SK-N-SH treated with all-trans-retinoic acid at 6 μM for 48 hours (cell line): ENCODE results near the gene PPP6C.
"Not testable (repeated sequence)": the region's sequence is repeated elsewhere in the genome, so short reads cannot be mapped to it uniquely, and the experiment has no call there.

Experiments
- ATAC-seq: fragments of 200-7000 bp; cut with Tn5 transposase; 3 replicates; pipeline ENCODE4 v1.9.1; 2020; ENCODE audit warnings: mild to moderate bottlenecking, moderate library complexity
- ARNTL ChIP-seq: fragments of 450-650 bp; formaldehyde crosslinking; IDR thresholded peaks from 2 replicates; pipeline ENCODE4 v1.5.0; 2020; ENCODE audit warnings: low read depth, mild to moderate bottlenecking, moderate library complexity, borderline replicate concordance
- CREB5 ChIP-seq: fragments of 250-450 bp; sonication (Bioruptor Pico); IDR thresholded peaks from 2 replicates; pipeline ENCODE4 v1.5.1; 2020; ENCODE audit warnings: low read depth, mild to moderate bottlenecking, moderate library complexity
- CSRNP3 ChIP-seq: fragments of 250-450 bp; sonication (Bioruptor Pico); IDR thresholded peaks from 2 replicates; pipeline ENCODE4 v1.5.1; 2021; ENCODE audit warnings: mild to moderate bottlenecking, moderate library complexity
- ESRRG ChIP-seq: fragments of 250-450 bp; sonication (Bioruptor Pico); IDR thresholded peaks from 2 replicates; pipeline ENCODE4 v1.6.1; 2021; ENCODE audit warnings: mild to moderate bottlenecking
- GLIS3 ChIP-seq: fragments of 250-450 bp; sonication (Bioruptor Pico); IDR thresholded peaks from 2 replicates; pipeline ENCODE4 v1.5.0; 2020; ENCODE audit warnings: mild to moderate bottlenecking, moderate library complexity
- ISL1 ChIP-seq: fragments of 250-450 bp; sonication (Bioruptor Pico); IDR thresholded peaks from 2 replicates; pipeline ENCODE4 v2.1.2; 2022; ENCODE audit warnings: mild to moderate bottlenecking, moderate library complexity
- PATZ1 ChIP-seq: fragments of 250-450 bp; sonication (Bioruptor Pico); IDR thresholded peaks from 2 replicates; pipeline ENCODE4 v1.8.0; 2020; ENCODE audit warnings: mild to moderate bottlenecking, moderate library complexity, borderline replicate concordance
- POU6F1 ChIP-seq: fragments of 250-450 bp; sonication (Bioruptor Pico); IDR thresholded peaks from 2 replicates; pipeline ENCODE4 v1.8.0; 2021; ENCODE audit warnings: low read depth, mild to moderate bottlenecking, moderate library complexity, borderline replicate concordance
- PPARA ChIP-seq: fragments of 250-450 bp; sonication (Bioruptor Pico); IDR thresholded peaks from 2 replicates; pipeline ENCODE4 v1.5.0; 2020; ENCODE audit warnings: mild to moderate bottlenecking, borderline replicate concordance
- RARB ChIP-seq: fragments of 250-450 bp; sonication (Bioruptor Pico); IDR thresholded peaks from 2 replicates; pipeline ENCODE4 v1.8.0; 2021; ENCODE audit warnings: mild to moderate bottlenecking, moderate library complexity
- SNAI2 ChIP-seq: fragments of 250-450 bp; sonication (Bioruptor Pico); IDR thresholded peaks from 2 replicates; pipeline ENCODE4 v1.5.0; 2020; ENCODE audit warnings: mild to moderate bottlenecking, moderate library complexity
- TCF4 ChIP-seq: fragments of 250-450 bp; sonication (Bioruptor Pico); IDR thresholded peaks from 2 replicates; pipeline ENCODE4 v1.8.0; 2021; ENCODE audit warnings: mild to moderate bottlenecking, moderate library complexity, borderline replicate concordance
- TSHZ2 ChIP-seq: fragments of 250-450 bp; sonication (Bioruptor Pico); IDR thresholded peaks from 2 replicates; pipeline ENCODE4 v1.5.0; 2020; ENCODE audit warnings: mild to moderate bottlenecking, moderate library complexity
- ZC3H10 ChIP-seq: fragments of 250-450 bp; sonication (Bioruptor Pico); IDR thresholded peaks from 2 replicates; pipeline ENCODE4 v1.5.1; 2021; ENCODE audit warnings: mild to moderate bottlenecking, moderate library complexity
- ZFP3 ChIP-seq: fragments of 250-450 bp; sonication (Bioruptor Pico); IDR thresholded peaks from 2 replicates; pipeline ENCODE4 v1.5.0; 2020; ENCODE audit warnings: mild to moderate bottlenecking, moderate library complexity
- ZFP30 ChIP-seq: fragments of 450-650 bp; formaldehyde crosslinking; IDR thresholded peaks from 2 replicates; pipeline ENCODE4 v1.5.0; 2022; ENCODE audit warnings: mild to moderate bottlenecking, moderate library complexity
- ZNF70 ChIP-seq: fragments of 450-650 bp; formaldehyde crosslinking; IDR thresholded peaks from 2 replicates; pipeline ENCODE4 v1.5.0; 2020; ENCODE audit warnings: mild to moderate bottlenecking, moderate library complexity
- ZNF8 ChIP-seq: fragments of 450-650 bp; formaldehyde crosslinking; IDR thresholded peaks from 2 replicates; pipeline ENCODE4 v1.5.0; 2020; ENCODE audit warnings: mild to moderate bottlenecking, moderate library complexity

Gene PPP6C

GRCh38 chr9:125166762-125167161 is 22.8 kb downstream of the PPP6C start:
- ATAC-seq, result no peak
- no peak for TF ChIP-seq GLIS3
- no peak for TF ChIP-seq POU6F1 (CRISPR knock-in tag)
- TF ChIP-seq PATZ1 (CRISPR knock-in tag), result no peak
- TF ChIP-seq ZNF8, result no peak
- TF ChIP-seq ZFP30 (CRISPR knock-in tag), result no peak
- no peak for TF ChIP-seq ZNF70 (CRISPR knock-in tag)
- no peak for TF ChIP-seq ZFP3 (CRISPR knock-in tag)
- TF ChIP-seq ISL1 (CRISPR knock-in tag), result no peak
- no peak for TF ChIP-seq ZC3H10 (CRISPR knock-in tag)
- TF ChIP-seq PPARA (CRISPR knock-in tag), result no peak
- TF ChIP-seq, all 23 proteins: peak for 0

GRCh38 chr9:125162891-125163290 is 26.7 kb downstream of the PPP6C start:
- not testable (repeated sequence) for ATAC-seq

- 0 out of 3 replicates have a peak, but pooled peaks have one; percentile 22 for ATAC-seq
- TF ChIP-seq TCF4 (no peak), SNAI2 (CRISPR knock-in tag) (no peak), GLIS3 (no peak), ESRRG (CRISPR knock-in tag) (no peak), ZNF8 (no peak)
Observed at GRCh38 chr9:125161284-125161918, 28.2 kb downstream of the PPP6C start.

GRCh38 chr9:125160750-125161149 is 28.9 kb downstream of the PPP6C start:
- no peak for ATAC-seq
- no peak for TF ChIP-seq CSRNP3
- no peak for TF ChIP-seq GLIS3
- TF ChIP-seq ZFP30 (CRISPR knock-in tag), result no peak
- no peak for TF ChIP-seq ARNTL (CRISPR knock-in tag)
- TF ChIP-seq ZFP3 (CRISPR knock-in tag), result no peak
- no peak for TF ChIP-seq ZC3H10 (CRISPR knock-in tag)
- no peak for TF ChIP-seq CREB5 (CRISPR knock-in tag)
- TF ChIP-seq RARB (CRISPR knock-in tag), result no peak
- TF ChIP-seq PATZ1 (CRISPR knock-in tag), result no peak
- no peak for TF ChIP-seq TSHZ2 (CRISPR knock-in tag)
